ENCODE data around the gene AK9. TPM values are rescaled to one million over a fixed set of nuclear protein-coding genes. Genes with fewer than 3 reads are reported as not detected.

AK9 gene
- total and polyA plus RNA-seq, 9 of the 15 experiments (the other 6 are each of a cell fraction or from before 2014, with no cell fraction given) = 0.59 to 1.9 (median 1.2) TPM

- TF ChIP-seq BDP1 (IDR thresholded peaks at IDR 0.05; ENCODE audit: insufficient read depth, insufficient read length) (no peak), PRPF4 (IDR thresholded peaks at IDR 0.05; ENCODE audit: insufficient read depth, low read depth, low read length, poor library complexity, severe bottlenecking) (no peak), CREB1 (IDR thresholded peaks at IDR 0.05) (no peak), CREB1 (CRISPR knock-in tag; IDR thresholded peaks at IDR 0.05) (peak; percentile 32; the same call in 1 of the 2 replicates), CTCF (IDR thresholded peaks at IDR 0.05 in 2 of 3, conservative IDR thresholded peaks at IDR 0.05 in 1 of 3; ENCODE audit: insufficient read depth in 2 of 3, low read depth in 1 of 3, low read length in 3 of 3) (peak; percentile 41 to 70 (median 42); a peak in 5 of 6 replicates), RB1 (IDR thresholded peaks at IDR 0.05; ENCODE audit: low read depth) (peak; percentile 19; the same call in 1 of the 2 replicates), ZNF407 (IDR thresholded peaks at IDR 0.05; ENCODE audit: low read depth) (no peak), LEF1 (IDR thresholded peaks at IDR 0.05) (no peak), ZNF384 (IDR thresholded peaks at IDR 0.05; ENCODE audit: low read depth, low read length) (no peak), SP1 (CRISPR knock-in tag; IDR thresholded peaks at IDR 0.05) (peak; percentile 85), RBFOX2 (IDR thresholded peaks at IDR 0.05; ENCODE audit: low read depth, low read length) (peak; percentile 64), SAP30 (IDR thresholded peaks at IDR 0.05; ENCODE audit: borderline replicate concordance, insufficient read depth, low read depth, low read length, poor library complexity, severe bottlenecking) (no peak), TAF15 (IDR thresholded peaks at IDR 0.05; ENCODE audit: low read depth, low read length) (no peak), MYBL2 (IDR thresholded peaks at IDR 0.05; ENCODE audit: low read depth) (no peak), MYBL2 (CRISPR knock-in tag; IDR thresholded peaks at IDR 0.05; ENCODE audit: borderline replicate concordance) (no peak)
Measured at GRCh38 chr6:109455437-109456110, 235.4 kb downstream of the AK9 start, which contains the start of gene MICAL1 (continued).

All from K562 (cell line).